ENCODE data around the gene HOXB2. TPM values are rescaled to one million over a fixed set of nuclear protein-coding genes. Genes with fewer than 3 reads are reported as not detected.

HOXB2 gene
- polyA plus RNA-seq, 2 of the 4 experiments (the other 2 are of a cell fraction) = 0.65 to 2.6 TPM

- no peak overlapping the region for H3K4me2 ChIP-seq
- ATAC-seq (no peak), DNase-seq (ENCODE audit: low read depth in 1 of 2, low spot score in 1 of 2) (no peak), FAIRE-seq (no peak)
- ChIA-PET CTCF (interaction anchor here (0.7 to 5.9 kb wide), 12 partner anchors 100 to 435 kb away, joined by 3 to 64 read pairs (median 6); no protein-coding TSS in a partner anchor), POLR2A (interaction anchor here (0.6 kb wide), 1 partner anchor 15 kb away, joined by 6 read pairs; no protein-coding TSS in a partner anchor)
- no peak overlapping the region for H3K27ac ChIP-seq
- H3K4me1 ChIP-seq = peaks cover 24% of the 10 kb centered on the region
- 92% methylated on average over 10 of the region's 10 CpGs for WGBS (ENCODE audit: missing lambda C conversion rate)
- 0 out of 2 replicates have a peak, but pooled peaks have one; percentile 25 for TF ChIP-seq TFCP2L1 (CRISPR knock-in tag; IDR thresholded peaks at IDR 0.05)
- no peak for TF ChIP-seq JUN (IDR thresholded peaks at IDR 0.05)
- no peak overlapping the region for H3K4me3 ChIP-seq
- no peaks in the 10 kb centered on the region for H3K9me3 ChIP-seq
These were observed 44.3 kb upstream of the HOXB2 start for GRCh38 chr17:48589060-48589830.

DNA sequence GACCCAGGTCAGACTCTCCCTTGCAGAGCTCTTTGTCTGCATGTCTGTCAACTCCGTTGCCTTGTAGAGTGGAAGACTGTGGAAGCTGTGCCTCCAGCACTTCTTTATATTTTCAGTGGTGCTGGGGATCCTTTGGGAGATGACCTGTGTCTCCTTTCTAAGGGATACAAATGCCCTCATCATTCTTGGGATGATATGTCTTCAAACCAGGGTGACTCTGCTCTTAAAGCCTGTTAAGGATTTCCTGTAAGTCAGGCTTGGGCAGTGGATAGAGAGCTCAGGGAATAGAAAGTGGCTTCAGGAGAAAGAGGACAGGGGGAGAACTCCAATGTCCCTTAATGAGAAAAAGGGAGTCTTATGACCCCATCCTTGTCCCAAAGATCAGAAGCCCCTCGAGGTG, 43.6 kb upstream of the HOXB2 start:
- Histone ChIP-seq H3K4me1 (peaks cover 21% of the 10 kb centered on the region), H3K4me2 (no peak overlapping the region), H3K9me3 (no peaks in the 10 kb centered on the region), H3K4me3 (no peak overlapping the region), H3K27ac (no peak overlapping the region)
- ChIA-PET CTCF (interaction anchor here (0.7 to 3.5 kb wide), 17 partner anchors 25 to 434 kb away, joined by 3 to 19 read pairs (median 4); no protein-coding TSS in a partner anchor), POLR2A (interaction anchor here (1.2 kb wide), 1 partner anchor 16 kb away, joined by 3 read pairs; no protein-coding TSS in a partner anchor)
- DNase-seq (ENCODE audit: low read depth in 1 of 2, low spot score in 1 of 2) (no peak), FAIRE-seq (no peak), ATAC-seq (no peak)
- 61% methylated on average over 2 of the region's 2 CpGs for WGBS (ENCODE audit: missing lambda C conversion rate)
- no peak for TF ChIP-seq NFE2L2 (conservative IDR thresholded peaks at IDR 0.05; ENCODE audit: low read length)
- TF ChIP-seq, protein P1, sequence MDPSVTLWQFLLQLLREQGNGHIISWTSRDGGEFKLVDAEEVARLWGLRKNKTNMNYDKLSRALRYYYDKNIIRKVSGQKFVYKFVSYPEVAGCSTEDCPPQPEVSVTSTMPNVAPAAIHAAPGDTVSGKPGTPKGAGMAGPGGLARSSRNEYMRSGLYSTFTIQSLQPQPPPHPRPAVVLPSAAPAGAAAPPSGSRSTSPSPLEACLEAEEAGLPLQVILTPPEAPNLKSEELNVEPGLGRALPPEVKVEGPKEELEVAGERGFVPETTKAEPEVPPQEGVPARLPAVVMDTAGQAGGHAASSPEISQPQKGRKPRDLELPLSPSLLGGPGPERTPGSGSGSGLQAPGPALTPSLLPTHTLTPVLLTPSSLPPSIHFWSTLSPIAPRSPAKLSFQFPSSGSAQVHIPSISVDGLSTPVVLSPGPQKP (IDR thresholded peaks at IDR 0.05; ENCODE audit: low read depth, low read length) = no peak
- no peak for TF ChIP-seq HEYL (CRISPR knock-in tag; IDR thresholded peaks at IDR 0.05)
- no peak for TF ChIP-seq TP53 (CRISPR knock-in tag; IDR thresholded peaks at IDR 0.05)
- no peak for TF ChIP-seq CHD4 (IDR thresholded peaks at IDR 0.05; ENCODE audit: borderline replicate concordance)
- no peak for TF ChIP-seq PHF8 (IDR thresholded peaks at IDR 0.05; ENCODE audit: borderline replicate concordance, low read depth)
- TF ChIP-seq MAZ (IDR thresholded peaks at IDR 0.05; ENCODE audit: borderline replicate concordance, low read depth, low read length) = no peak
- TF ChIP-seq CBX2 (IDR thresholded peaks at IDR 0.05; ENCODE audit: borderline replicate concordance, low read depth) = no peak
- no peak for TF ChIP-seq POLR2AphosphoS2 (conservative IDR thresholded peaks at IDR 0.05; ENCODE audit: low read length)
- no peak for TF ChIP-seq HMGXB4 (CRISPR knock-in tag; IDR thresholded peaks at IDR 0.05; ENCODE audit: borderline replicate concordance)
- TF ChIP-seq FOSL2 (IDR thresholded peaks at IDR 0.05) = no peak
- no peak for TF ChIP-seq FOSL2 (CRISPR knock-in tag; IDR thresholded peaks at IDR 0.05)
- TF ChIP-seq, protein P2, sequence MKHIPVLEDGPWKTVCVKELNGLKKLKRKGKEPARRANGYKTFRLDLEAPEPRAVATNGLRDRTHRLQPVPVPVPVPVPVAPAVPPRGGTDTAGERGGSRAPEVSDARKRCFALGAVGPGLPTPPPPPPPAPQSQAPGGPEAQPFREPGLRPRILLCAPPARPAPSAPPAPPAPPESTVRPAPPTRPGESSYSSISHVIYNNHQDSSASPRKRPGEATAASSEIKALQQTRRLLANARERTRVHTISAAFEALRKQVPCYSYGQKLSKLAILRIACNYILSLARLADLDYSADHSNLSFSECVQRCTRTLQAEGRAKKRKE (CRISPR knock-in tag; IDR thresholded peaks at IDR 0.05; ENCODE audit: low read depth) = no peak
- TF ChIP-seq, protein P3, sequence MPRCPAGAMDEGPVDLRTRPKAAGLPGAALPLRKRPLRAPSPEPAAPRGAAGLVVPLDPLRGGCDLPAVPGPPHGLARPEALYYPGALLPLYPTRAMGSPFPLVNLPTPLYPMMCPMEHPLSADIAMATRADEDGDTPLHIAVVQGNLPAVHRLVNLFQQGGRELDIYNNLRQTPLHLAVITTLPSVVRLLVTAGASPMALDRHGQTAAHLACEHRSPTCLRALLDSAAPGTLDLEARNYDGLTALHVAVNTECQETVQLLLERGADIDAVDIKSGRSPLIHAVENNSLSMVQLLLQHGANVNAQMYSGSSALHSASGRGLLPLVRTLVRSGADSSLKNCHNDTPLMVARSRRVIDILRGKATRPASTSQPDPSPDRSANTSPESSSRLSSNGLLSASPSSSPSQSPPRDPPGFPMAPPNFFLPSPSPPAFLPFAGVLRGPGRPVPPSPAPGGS (IDR thresholded peaks at IDR 0.05) = no peak
- no peak for TF ChIP-seq RCOR1 (IDR thresholded peaks at IDR 0.05; ENCODE audit: low read depth, low read length)
- TF ChIP-seq, protein P4, sequence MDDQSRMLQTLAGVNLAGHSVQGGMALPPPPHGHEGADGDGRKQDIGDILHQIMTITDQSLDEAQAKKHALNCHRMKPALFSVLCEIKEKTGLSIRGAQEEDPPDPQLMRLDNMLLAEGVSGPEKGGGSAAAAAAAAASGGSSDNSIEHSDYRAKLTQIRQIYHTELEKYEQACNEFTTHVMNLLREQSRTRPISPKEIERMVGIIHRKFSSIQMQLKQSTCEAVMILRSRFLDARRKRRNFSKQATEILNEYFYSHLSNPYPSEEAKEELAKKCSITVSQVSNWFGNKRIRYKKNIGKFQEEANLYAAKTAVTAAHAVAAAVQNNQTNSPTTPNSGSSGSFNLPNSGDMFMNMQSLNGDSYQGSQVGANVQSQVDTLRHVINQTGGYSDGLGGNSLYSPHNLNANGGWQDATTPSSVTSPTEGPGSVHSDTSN (IDR thresholded peaks at IDR 0.05) = no peak
- TF ChIP-seq HOXB5 (CRISPR knock-in tag; IDR thresholded peaks at IDR 0.05) = no peak
- no peak for TF ChIP-seq RNF2 (IDR thresholded peaks at IDR 0.05; ENCODE audit: borderline replicate concordance, low read depth)

Data from A549 (cell line).